8988T (cell line): ENCODE data around the gene ATAD2B.

Experiments
- DNase-seq: peaks from one replicate; pipeline ENCODE4 v3.0.0; 2011

ATAD2B gene

GRCh38 chr2:23836505-23836904, 90.4 kb downstream of the ATAD2B start:
- no peak for DNase-seq

DNA sequence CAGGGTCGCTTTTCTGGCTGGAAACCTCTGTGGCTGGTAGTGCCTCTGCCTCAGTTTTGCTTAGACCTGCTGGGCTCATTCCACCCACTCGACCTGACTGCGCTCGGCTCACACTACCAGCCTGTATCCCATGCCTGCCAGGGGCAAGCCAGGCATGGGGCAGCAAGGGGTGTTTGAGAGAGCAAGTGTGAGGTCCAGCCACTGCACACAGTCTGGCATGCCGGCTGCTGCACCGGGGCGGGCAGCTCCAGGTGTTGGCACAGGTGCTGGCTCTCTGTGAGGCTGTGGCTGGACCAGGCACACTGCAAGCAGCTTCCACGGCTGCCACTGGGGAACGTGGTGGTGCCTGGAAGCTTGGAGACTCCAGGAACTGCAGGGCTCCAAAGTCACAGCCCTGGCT, 90.9 kb downstream of the ATAD2B start:
- DNase-seq, result no peak

- DNase-seq, result no peak
Measured at GRCh38 chr2:23835423-23835822, 91.5 kb downstream of the ATAD2B start.

DNA sequence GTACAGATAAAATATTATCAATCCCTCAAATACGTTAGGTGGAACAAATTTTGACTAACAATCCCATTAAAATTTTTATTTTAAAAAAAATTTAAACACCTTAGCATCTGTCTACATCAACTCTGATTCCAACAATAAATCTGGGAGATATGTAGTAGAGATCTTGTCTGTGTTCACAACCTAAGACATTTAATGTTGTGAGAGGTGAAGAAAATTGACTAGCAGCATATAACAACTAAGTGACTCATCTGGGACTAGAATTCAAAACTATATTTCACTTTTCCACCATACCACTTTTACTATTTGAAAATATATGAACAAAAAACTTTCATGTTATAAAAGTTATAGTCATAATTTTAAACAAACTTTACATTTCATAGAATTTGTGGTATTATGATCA, 97.9 kb downstream of the ATAD2B start:
- DNase-seq, result no peak

GRCh38 chr2:23828256-23828980, 98.5 kb downstream of the ATAD2B start:
- DNase-seq, result no peak

DNA sequence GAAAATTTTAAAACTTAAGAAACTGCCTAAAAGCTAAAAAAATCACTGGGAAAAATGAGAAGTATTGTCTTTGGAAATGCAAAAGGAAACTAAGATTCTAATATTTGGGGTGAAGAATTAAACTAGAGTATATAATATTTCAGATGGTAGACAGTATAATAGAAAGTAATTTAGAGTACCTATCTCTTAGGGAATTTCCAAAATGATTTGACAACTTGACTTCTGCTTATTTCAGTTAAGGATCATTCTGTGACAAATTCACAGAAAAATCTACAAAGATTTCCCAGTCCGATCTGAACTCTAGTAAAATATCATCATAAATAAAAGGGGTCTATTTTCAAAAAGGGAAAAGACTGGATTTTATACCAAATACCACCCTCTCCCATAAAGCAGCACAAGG, 99.6 kb downstream of the ATAD2B start:
- no peak for DNase-seq

- DNase-seq, result no peak
Measured at GRCh38 chr2:23826771-23827170, 100.2 kb downstream of the ATAD2B start.

- DNase-seq, result no peak
Measured at GRCh38 chr2:23826040-23826439, 100.9 kb downstream of the ATAD2B start.

DNA sequence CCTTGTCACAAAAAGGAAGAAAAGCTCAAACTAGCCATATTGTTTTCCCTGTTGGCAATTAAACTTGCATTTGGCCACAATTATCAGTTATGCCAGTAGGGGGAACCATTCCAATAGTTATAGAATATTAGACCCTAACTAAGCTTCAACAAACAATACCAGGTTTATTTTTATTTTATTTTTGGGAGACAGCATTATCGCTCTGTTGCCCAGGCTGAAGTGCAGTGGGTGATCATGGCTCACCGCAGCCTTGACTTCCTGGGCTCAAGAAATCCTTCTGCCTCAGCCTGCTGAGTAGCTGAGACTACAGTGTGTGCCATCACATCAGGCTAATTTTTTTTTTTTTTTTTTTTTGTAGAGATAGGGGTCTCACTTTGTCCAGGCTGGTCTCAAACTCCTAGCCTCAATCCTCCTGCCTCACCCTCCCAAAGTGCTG, 102.1 kb downstream of the ATAD2B start:
- DNase-seq, result no peak

GRCh38 chr2:23823863-23824262, 103.1 kb downstream of the ATAD2B start:
- DNase-seq, result no peak

- no peak for DNase-seq
Measured at GRCh38 chr2:23814963-23815362, 112.0 kb downstream of the ATAD2B start.

DNA sequence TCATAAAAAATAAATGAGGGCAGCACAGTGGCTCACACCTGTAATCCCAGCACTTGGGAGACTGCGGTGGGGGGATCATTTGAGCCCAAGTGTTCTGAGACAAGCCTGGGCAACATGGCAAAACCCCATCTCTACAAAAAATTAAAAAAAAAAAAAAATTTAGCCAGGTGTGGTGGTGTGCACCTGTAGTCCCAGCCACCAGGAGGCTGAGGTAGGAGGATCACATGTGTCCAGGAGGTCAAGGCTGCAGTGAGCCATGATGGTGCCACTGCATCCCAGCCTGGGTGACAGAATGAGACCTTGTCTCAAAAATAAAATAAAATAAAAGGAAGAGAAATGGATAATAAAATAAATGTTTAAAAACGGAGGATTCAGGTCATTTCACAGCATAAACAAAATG, 113.5 kb downstream of the ATAD2B start:
- no peak for DNase-seq

- no peak for DNase-seq
Measured at GRCh38 chr2:23809150-23809549, 117.8 kb downstream of the ATAD2B start.

DNA sequence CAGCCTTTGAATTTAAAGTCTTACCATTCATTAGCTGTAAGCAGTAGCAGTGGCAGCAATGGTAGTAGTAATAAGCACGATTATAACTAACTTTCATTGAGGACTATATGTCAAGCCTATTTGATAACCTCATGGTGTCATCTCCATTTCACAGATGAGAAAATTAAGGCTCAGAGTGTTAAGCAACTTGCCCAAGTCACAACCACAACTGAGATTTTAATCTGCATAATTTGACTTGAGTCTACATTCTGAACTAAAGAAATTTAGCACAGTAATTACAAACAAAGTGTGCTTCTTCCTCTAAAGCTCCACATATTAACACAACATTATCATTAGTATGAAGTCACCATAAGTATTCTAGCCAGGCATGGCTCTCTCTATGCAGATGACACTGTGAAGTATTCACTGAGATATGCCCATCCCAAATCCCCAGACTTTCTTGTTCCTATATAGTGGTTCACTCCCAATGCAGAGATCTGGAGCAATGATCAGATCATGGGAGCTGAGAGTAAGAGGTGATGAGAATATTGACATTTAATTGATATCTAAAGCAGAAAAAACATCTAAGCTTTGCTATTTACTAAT, 120.2 kb downstream of the ATAD2B start:
- no peak for DNase-seq

DNA sequence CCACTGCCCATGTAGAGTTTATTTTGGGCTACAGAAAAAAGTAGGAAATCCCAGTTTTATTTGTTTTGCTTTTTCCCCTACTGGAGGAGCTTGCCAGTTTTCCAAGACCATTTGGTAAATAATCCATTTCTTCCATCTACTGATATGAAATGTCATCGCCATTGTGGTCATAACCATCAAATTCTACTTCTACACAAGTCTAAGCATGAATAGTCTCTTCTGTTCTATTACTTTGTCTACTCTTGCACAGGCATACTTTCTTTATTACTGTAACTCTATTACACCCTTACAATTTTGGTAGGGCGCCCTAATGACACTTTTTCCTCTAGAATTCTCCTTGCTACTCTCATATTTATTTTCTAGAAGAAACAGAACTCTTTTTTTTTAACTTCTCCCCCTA, 120.7 kb downstream of the ATAD2B start:
- DNase-seq, result no peak

DNA sequence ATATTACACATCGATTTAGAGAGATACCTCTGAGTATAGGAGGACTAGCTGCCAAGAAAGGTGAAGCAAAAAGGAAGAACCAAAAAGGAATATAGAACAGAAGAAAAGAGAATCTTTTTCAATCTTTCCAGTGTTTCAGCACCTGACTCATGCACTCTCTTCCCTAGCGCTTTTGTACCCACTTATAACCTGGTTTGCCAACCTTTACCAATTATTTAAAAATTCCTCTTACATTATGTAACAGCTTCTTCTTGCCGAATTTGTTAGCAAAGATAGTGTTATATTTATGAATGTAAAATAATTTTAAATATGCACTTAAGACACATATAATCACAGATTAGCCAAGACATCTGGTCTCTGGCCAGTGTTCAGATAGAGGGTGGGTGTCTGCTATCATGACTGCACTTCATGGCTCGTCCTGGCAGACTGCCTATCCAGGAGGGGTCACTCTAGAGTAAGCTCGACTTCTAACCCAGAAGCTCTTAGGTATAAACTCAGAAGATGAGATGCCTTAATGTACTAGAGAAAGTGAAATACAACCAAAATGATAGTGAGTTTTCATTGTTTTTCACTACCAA, 122.9 kb downstream of the ATAD2B start:
- DNase-seq, result no peak

DNA sequence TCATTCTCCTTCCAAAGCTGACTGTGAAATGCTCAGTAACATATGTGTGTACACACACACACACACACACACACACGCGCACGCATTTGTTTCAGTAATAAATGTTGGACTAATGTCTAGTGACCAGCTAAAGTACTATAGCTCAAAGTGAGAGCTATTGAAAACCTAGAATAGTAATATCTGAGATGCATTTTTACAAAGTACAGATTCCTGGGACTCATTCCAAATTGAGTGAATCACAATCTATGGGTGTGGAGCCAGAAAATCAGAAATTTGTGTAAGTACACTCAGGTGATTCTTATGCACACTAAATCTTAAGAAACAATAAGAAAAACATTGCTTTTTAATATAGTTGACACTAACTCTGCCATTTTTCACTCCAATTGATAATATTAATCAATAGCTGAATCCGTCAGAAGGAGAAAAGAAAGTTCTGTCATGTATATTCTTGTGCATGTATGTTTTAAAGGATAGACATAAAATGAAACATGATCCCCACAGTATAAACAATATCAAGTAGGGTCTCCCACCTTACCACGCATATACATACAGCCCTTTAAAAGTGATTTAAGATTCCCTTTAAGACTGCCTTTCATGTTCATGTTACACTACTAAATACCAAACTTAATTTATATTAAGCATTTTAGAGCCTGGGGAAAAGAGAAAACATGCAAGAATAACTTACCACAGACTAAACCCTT, 123.5 kb downstream of the ATAD2B start:
- no peak for DNase-seq

GRCh38 chr2:23801396-23801795, 125.5 kb downstream of the ATAD2B start:
- no peak for DNase-seq

DNA sequence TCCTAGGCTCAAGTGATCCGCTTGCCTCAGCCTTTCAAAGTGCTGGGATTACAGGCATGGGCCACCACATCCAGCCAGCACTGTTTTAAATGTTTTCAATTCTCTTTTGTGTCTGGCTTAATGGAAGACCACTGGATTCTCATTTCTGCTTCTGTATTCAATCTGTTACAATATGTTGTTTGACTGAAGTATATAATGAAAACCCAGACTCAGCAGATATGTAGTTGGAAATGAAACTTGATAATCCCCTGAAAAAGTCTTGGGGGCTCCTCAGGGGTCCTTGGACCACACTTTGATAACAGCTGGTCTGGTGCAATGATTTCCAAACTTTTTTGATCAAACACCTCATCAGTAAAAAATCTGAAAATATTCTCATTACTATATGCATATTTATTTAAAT, 132.7 kb downstream of the ATAD2B start:
- DNase-seq, result no peak

DNA sequence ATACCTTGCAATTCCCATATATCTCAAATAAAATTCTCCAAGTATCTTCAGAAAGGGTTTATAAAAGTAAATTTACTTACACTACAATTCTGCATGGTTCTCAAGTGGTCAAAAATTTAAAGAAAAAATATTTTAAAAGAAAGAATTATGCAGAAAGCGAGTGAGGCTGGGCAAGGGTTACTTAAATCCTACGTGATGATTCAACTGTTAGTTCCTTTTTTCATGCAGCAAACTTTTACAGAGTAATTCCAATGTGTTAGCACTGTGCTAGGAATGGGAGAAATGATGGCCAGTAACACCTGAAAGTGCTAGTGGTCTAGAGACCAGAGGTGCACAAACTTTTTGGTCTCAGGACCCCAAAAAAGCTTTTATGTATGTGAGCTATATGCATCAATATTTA, 133.4 kb downstream of the ATAD2B start:
- DNase-seq, result no peak

GRCh38 chr2:23791030-23791429, 135.9 kb downstream of the ATAD2B start:
- no peak for DNase-seq

DNA sequence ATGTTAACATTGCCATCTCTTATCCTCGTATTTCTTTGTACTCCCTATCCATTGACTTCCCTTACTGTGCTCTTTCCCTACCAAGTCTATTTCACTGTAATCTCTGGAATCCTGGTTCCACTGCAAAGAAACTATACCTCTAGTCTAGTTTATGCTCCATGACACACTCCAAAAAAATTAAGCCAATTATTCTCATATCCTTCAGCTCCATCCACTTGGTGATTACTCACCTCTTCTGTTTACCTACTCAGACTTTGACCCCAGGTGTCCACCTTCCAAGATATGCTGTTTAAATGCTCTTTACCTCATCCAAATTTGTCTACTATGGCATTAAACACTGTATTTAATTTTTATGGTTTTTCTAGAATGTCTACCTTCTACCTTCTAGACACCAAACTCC, 137.9 kb downstream of the ATAD2B start:
- DNase-seq, result no peak

GRCh38 chr2:23788100-23788499, 138.8 kb downstream of the ATAD2B start:
- DNase-seq, result no peak

DNA sequence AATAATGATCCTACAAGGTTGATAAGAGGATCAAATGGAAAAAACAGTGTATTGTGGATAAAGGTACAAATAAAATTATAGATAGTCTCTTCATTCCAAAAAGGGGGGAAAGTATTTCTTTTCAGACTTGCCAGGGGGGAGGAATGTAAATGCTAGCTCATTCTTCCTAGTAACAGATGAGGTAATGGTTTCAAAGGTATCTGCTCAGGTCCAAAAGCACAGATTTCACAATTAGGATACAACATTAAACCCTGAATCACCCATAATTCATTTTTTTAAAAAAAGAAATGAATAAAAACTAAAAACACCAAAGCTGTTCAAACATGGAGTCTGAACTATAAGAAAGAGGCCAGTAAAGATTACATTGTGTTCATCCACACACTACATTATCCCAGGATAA, 142.0 kb downstream of the ATAD2B start:
- no peak for DNase-seq
